Stimulated activated naive CD8-positive, alpha-beta T cell treated with anti-CD3 and anti-CD28 coated beads, Interleukin-15, Interleukin-2, amounts not matched to agents 100 U/mL and 50 U/mL, for 24 hours (primary cell): ENCODE data around the gene DDX4.

ENCODE experiments used
- ATAC-seq: fragments of 150-1000 bp; cut with Tn5 transposase; one replicate; pipeline ENCODE4 v1.10.0; 2021
- DNase-seq: peaks from one replicate; pipeline ENCODE4 v3.0.0; 2021

The DDX4 gene

DNA sequence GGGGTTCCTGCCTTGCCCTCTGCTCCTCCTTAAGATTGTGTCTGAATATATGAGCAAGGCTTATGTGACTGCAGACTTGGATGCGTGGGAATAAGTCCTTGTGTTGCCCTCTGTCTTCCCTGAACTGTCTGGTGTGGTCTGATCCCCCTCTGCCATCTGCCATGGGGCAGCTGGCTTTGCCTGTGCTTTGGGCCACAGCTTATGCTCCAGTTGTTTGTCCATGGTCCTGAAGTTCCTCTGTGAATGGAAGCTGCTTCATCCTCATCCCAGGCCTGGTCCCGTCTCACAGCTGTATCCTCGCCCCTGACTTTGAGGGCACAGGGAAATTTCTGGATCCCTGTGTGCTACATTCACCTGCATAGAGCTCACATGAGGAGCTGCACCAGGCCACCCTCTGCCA lies 128.0 kb downstream of the DDX4 start:
- ATAC-seq (no peak), DNase-seq (no peak)

DNA sequence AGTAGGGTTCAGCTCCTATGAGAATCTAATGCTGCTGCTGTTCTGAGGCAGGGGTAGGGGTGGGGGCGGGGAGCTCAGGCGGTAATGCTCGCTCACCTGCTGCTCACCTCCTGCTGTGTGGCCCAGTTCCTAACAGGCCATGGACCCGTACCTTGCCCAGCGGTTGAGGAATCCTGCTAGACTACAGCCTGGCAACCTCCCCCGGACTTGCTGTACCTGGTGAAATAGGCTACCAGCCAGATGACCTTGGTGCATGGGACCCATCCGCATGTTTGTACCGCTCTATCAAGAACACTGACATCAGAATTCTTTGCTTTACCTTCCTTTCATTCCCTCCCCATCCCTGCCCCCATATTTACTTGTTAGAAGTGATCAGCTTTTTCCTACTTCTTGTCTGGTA lies 128.6 kb downstream of the DDX4 start:
- ATAC-seq (no peak), DNase-seq (no peak)
